K562 (cell line): ENCODE measurements around the gene HPD. TPM values are rescaled to one million over a fixed set of nuclear protein-coding genes. Genes with fewer than 3 reads are reported as not detected.
A peak's percentile ranks its signal among the peaks of the same experiment; 100 is the strongest.

ENCODE experiments used
- CBX3 ChIP-seq, 2 experiments: IDR thresholded peaks; 1 replicate in 1 of 2; 2 replicates in 1 of 2; pipeline ENCODE4 v1.6.1; 2012; ENCODE audit warnings: inconsistent platforms in 2 of 2, low read length in 2 of 2, borderline replicate concordance in 1 of 2, control low read depth in 1 of 2
- CHD1 ChIP-seq: fragments of 200-600 bp; sonication (generic); IDR thresholded peaks from one replicate; pipeline ENCODE4 v1.6.1; 2012; ENCODE audit warnings: mild to moderate bottlenecking, moderate library complexity, low read length, inconsistent platforms
- DACH1 ChIP-seq: fragments of 450-650 bp; IDR thresholded peaks from 2 replicates; pipeline ENCODE4 v1.6.1; 2018; ENCODE audit not compliant: partially characterized antibody
- ERF ChIP-seq: fragments of 450-650 bp; formaldehyde crosslinking; IDR thresholded peaks from 2 replicates; pipeline ENCODE4 v1.4.0; 2020; ENCODE audit warnings: mild to moderate bottlenecking, mixed read lengths
- EWSR1 ChIP-seq: fragments of 450-650 bp; IDR thresholded peaks from 2 replicates; pipeline ENCODE4 v1.6.1; 2018; ENCODE audit warnings: borderline replicate concordance, mild to moderate bottlenecking, low read depth, moderate library complexity; ENCODE audit not compliant: partially characterized antibody
- HMG20B ChIP-seq: fragments of 250-450 bp; sonication (Bioruptor Pico); IDR thresholded peaks from 2 replicates; pipeline ENCODE4 v1.5.0; 2021; ENCODE audit warnings: mild to moderate bottlenecking
- HNRNPH1 ChIP-seq: fragments of 200-400 bp; formaldehyde crosslinking; optimal IDR thresholded peaks from 2 replicates; pipeline ENCODE3; 2017; ENCODE audit warnings: low read depth, mild to moderate bottlenecking, low read length, moderate library complexity
- PHF20 ChIP-seq: fragments of 450-650 bp; IDR thresholded peaks from 2 replicates; pipeline ENCODE4 v1.6.1; 2018; ENCODE audit not compliant: partially characterized antibody
- POLR2AphosphoS5 ChIP-seq: IDR thresholded peaks from 2 replicates; pipeline ENCODE4 v1.6.1; 2011; ENCODE audit warnings: mild to moderate bottlenecking, low read depth, low read length, moderate library complexity; ENCODE audit not compliant: control insufficient read depth, insufficient read depth
- RBM34 ChIP-seq: fragments of 200-400 bp; formaldehyde crosslinking; IDR thresholded peaks from 2 replicates; pipeline ENCODE4 v1.6.1; 2018; ENCODE audit warnings: low read length, borderline replicate concordance; ENCODE audit not compliant: insufficient read depth
- SMARCB1 ChIP-seq: IDR thresholded peaks from 2 replicates; pipeline ENCODE4 v1.6.1; 2011; ENCODE audit warnings: improper control_type of control experiment, low read depth; ENCODE audit not compliant: insufficient read length
- SNIP1 ChIP-seq: fragments of 450-650 bp; IDR thresholded peaks from 2 replicates; pipeline ENCODE4 v1.7.1; 2017; ENCODE audit warnings: low read depth, mild to moderate bottlenecking
- YBX1 ChIP-seq: fragments of 450-650 bp; IDR thresholded peaks from 2 replicates; pipeline ENCODE4 v1.7.1; 2016; ENCODE audit warnings: mild to moderate bottlenecking
- ZNF76 ChIP-seq: fragments of 250-450 bp; sonication (Bioruptor Pico); IDR thresholded peaks from 2 replicates; pipeline ENCODE4 v1.4.0; 2020; ENCODE audit warnings: mild to moderate bottlenecking, moderate library complexity, borderline replicate concordance
- polyA plus RNA-seq, 8 experiments: library from polyadenylated mRNA; depleted of rRNA in 4 of 8; stranded (reverse) in 5 of 8; unstranded in 3 of 8; fragments of >200 nt; fragmentation: Nextera tagmentation in 2 of 8; fragmentation: Illumina TruSeq in 1 of 8; extraction: Ambion mirVana in 2 of 8; extraction: Trizol in 1 of 8; gene quantifications; 2 replicates each; pipeline versions ENCODE4 v1.2.1 to v1.2.3, GENCODE V29; 2011 to 2014; ENCODE audit warnings: inconsistent platforms in 1 of 8, missing spikeins in 1 of 8
- total RNA-seq, 7 experiments: library from RNA; depleted of rRNA in 6 of 7; stranded (reverse); fragments of >200 nt in 6 of 7; fragmentation: Illumina TruSeq in 2 of 7; extraction: Trizol in 2 of 7; gene quantifications; 2 replicates each; pipeline versions ENCODE4 v1.2.1 to v1.2.3, GENCODE V29; 2011 to 2021; ENCODE audit warnings: low replicate concordance in 1 of 7
- TF ChIP-seq, protein P1 (sequence below): fragments of 250-450 bp; sonication (Bioruptor Pico); IDR thresholded peaks from 2 replicates; pipeline ENCODE4 v1.9.0; 2021; ENCODE audit warnings: mild to moderate bottlenecking, inconsistent platforms
- TF ChIP-seq, protein P2 (sequence below): fragments of 450-650 bp; formaldehyde crosslinking; IDR thresholded peaks from 2 replicates; pipeline ENCODE4 v1.4.0; 2020; ENCODE audit warnings: mild to moderate bottlenecking, moderate library complexity
- TF ChIP-seq, protein P3 (sequence below): fragments of 450-650 bp; formaldehyde crosslinking; IDR thresholded peaks from 2 replicates; pipeline ENCODE4 v1.4.0; 2022; ENCODE audit warnings: missing genetic modification characterization
- TF ChIP-seq, protein P4 (sequence below): fragments of 450-650 bp; formaldehyde crosslinking; IDR thresholded peaks from 2 replicates; pipeline ENCODE4 v1.4.0; 2020; ENCODE audit warnings: mild to moderate bottlenecking, moderate library complexity

The HPD gene
- total and polyA plus RNA-seq, 9 of the 15 experiments (the other 6 are each of a cell fraction or from before 2014, with no cell fraction given) = 0.06 to 0.29 (median 0.07) TPM; not detected in 4

DNA sequence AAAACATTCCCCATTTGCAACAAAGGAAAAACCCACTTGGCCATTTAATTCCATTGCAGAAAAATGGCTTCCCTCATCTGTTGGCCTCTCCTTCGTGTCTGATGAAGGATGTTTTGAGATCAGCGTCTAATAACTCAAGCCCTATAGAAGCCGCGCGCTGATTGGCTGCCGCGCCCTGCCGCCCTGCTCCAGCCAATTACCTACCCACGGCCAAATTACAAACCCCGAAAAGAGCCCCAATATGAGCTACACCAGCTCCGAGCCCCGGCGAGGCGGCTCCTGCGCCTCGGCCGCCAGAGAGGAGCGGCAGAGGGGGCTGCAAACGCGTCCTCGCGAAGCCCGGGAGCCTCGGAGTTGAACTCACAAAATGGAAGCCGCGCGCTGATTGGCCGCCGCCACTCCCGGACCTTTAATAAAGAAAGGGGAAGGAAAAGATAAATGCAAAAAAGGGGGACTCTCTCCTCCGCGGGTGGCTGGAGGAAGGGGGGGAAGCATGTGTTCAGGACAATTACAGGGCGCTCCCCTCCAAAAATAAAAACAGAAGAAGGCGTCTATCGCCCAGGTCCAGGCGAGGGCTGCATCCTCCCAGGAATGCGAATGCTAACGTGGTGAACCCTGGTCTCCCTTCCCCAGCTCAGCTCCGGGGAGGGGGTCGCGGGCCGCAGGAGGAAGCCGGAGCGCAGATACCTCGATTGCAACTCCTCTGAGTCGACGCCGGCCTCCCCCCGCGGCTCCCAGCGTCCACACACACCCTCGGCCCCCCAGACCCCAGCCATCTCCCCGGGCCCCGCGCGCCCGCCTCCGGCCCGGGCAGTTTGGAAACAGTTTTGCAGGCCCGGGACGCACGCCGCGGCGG, 55.6 kb downstream of the HPD start (continued):
- TF ChIP-seq, protein P1, sequence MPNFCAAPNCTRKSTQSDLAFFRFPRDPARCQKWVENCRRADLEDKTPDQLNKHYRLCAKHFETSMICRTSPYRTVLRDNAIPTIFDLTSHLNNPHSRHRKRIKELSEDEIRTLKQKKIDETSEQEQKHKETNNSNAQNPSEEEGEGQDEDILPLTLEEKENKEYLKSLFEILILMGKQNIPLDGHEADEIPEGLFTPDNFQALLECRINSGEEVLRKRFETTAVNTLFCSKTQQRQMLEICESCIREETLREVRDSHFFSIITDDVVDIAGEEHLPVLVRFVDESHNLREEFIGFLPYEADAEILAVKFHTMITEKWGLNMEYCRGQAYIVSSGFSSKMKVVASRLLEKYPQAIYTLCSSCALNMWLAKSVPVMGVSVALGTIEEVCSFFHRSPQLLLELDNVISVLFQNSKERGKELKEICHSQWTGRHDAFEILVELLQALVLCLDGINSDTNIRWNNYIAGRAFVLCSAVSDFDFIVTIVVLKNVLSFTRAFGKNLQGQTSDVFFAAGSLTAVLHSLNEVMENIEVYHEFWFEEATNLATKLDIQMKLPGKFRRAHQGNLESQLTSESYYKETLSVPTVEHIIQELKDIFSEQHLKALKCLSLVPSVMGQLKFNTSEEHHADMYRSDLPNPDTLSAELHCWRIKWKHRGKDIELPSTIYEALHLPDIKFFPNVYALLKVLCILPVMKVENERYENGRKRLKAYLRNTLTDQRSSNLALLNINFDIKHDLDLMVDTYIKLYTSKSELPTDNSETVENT (CRISPR knock-in tag) = no peak; the same call in 1 of the 2 replicates
- TF ChIP-seq, protein P2, sequence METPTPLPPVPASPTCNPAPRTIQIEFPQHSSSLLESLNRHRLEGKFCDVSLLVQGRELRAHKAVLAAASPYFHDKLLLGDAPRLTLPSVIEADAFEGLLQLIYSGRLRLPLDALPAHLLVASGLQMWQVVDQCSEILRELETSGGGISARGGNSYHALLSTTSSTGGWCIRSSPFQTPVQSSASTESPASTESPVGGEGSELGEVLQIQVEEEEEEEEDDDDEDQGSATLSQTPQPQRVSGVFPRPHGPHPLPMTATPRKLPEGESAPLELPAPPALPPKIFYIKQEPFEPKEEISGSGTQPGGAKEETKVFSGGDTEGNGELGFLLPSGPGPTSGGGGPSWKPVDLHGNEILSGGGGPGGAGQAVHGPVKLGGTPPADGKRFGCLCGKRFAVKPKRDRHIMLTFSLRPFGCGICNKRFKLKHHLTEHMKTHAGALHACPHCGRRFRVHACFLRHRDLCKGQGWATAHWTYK (CRISPR knock-in tag) = no peak
- no peak for TF ChIP-seq SMARCB1
- TF ChIP-seq ZNF76 (CRISPR knock-in tag) = 0 out of 2 replicates have a peak, but pooled peaks have one; percentile 4
- peak in 1 of 2 experiments; percentile 47; a peak in 1 of 3 replicates for TF ChIP-seq CBX3 (IDR thresholded peaks at IDR 0.05; ENCODE audit: borderline replicate concordance in 1 of 2, low read length in 2 of 2)
- TF ChIP-seq, protein P3, sequence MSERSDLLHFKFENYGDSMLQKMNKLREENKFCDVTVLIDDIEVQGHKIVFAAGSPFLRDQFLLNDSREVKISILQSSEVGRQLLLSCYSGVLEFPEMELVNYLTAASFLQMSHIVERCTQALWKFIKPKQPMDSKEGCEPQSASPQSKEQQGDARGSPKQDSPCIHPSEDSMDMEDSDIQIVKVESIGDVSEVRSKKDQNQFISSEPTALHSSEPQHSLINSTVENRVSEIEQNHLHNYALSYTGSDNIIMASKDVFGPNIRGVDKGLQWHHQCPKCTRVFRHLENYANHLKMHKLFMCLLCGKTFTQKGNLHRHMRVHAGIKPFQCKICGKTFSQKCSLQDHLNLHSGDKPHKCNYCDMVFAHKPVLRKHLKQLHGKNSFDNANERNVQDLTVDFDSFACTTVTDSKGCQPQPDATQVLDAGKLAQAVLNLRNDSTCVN = no peak
- no peak for TF ChIP-seq EWSR1
- no peak for TF ChIP-seq HMG20B
- TF ChIP-seq POLR2AphosphoS5 = peak; percentile 94
- TF ChIP-seq SNIP1 = no peak
- no peak for TF ChIP-seq YBX1
- peak; percentile 88 for TF ChIP-seq CHD1
- no peak for TF ChIP-seq HNRNPH1
- TF ChIP-seq DACH1 = peak; percentile 59
- TF ChIP-seq PHF20 = no peak
- no peak for TF ChIP-seq ERF (CRISPR knock-in tag)
- TF ChIP-seq, protein P4, sequence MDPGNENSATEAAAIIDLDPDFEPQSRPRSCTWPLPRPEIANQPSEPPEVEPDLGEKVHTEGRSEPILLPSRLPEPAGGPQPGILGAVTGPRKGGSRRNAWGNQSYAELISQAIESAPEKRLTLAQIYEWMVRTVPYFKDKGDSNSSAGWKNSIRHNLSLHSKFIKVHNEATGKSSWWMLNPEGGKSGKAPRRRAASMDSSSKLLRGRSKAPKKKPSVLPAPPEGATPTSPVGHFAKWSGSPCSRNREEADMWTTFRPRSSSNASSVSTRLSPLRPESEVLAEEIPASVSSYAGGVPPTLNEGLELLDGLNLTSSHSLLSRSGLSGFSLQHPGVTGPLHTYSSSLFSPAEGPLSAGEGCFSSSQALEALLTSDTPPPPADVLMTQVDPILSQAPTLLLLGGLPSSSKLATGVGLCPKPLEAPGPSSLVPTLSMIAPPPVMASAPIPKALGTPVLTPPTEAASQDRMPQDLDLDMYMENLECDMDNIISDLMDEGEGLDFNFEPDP (CRISPR knock-in tag) = no peak; the same call in 1 of the 2 replicates
- no peak for TF ChIP-seq RBM34
